ENCODE data around the gene TRERF1.

The TRERF1 gene

DNA sequence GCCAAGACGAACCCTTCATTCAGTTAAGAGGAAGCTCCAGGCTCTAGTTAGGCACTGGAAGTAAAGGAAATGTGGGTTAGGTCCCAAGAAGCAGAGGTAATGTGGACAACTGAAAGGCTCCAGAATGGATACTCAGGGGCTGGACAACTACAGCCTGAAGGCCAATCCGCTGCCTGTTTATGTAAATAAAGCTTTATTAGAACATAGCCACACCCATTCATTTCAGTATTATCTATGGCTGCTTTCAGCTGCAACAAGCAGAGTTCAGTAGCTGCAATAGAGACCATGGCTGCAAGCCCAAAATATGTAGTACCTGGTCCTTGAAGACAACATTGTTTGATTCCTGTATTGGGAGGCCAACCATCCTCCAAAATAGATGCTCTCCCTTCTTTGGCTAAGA is 133.2 kb downstream of the TRERF1 start:
- TF ChIP-seq, protein P1, sequence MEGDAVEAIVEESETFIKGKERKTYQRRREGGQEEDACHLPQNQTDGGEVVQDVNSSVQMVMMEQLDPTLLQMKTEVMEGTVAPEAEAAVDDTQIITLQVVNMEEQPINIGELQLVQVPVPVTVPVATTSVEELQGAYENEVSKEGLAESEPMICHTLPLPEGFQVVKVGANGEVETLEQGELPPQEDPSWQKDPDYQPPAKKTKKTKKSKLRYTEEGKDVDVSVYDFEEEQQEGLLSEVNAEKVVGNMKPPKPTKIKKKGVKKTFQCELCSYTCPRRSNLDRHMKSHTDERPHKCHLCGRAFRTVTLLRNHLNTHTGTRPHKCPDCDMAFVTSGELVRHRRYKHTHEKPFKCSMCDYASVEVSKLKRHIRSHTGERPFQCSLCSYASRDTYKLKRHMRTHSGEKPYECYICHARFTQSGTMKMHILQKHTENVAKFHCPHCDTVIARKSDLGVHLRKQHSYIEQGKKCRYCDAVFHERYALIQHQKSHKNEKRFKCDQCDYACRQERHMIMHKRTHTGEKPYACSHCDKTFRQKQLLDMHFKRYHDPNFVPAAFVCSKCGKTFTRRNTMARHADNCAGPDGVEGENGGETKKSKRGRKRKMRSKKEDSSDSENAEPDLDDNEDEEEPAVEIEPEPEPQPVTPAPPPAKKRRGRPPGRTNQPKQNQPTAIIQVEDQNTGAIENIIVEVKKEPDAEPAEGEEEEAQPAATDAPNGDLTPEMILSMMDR (conservative IDR thresholded peaks at IDR 0.05) = no peak
- H3K27ac ChIP-seq = no peak overlapping the region

DNA sequence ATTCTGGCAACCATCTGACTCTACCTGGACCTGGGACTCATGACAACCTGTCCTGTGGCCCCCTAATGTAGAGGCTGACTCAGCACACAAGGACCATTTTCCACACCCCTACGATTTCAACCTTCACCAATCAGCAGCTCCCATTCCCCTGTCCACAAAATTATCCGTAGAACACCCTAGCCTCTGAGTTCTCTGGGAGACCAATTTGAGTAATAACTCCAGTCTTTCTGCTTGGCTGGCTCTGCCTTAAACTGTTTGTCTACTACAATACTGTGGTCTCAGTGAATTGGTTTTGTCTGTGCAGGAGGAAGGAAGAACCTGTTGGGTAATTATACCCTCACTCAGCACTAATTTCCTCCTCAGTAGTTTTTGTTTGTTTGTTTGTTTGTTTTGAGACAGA is 134.7 kb downstream of the TRERF1 start:
- no peak overlapping the region for H3K27ac ChIP-seq
- TF ChIP-seq, protein P1 (conservative IDR thresholded peaks at IDR 0.05) = no peak

DNA sequence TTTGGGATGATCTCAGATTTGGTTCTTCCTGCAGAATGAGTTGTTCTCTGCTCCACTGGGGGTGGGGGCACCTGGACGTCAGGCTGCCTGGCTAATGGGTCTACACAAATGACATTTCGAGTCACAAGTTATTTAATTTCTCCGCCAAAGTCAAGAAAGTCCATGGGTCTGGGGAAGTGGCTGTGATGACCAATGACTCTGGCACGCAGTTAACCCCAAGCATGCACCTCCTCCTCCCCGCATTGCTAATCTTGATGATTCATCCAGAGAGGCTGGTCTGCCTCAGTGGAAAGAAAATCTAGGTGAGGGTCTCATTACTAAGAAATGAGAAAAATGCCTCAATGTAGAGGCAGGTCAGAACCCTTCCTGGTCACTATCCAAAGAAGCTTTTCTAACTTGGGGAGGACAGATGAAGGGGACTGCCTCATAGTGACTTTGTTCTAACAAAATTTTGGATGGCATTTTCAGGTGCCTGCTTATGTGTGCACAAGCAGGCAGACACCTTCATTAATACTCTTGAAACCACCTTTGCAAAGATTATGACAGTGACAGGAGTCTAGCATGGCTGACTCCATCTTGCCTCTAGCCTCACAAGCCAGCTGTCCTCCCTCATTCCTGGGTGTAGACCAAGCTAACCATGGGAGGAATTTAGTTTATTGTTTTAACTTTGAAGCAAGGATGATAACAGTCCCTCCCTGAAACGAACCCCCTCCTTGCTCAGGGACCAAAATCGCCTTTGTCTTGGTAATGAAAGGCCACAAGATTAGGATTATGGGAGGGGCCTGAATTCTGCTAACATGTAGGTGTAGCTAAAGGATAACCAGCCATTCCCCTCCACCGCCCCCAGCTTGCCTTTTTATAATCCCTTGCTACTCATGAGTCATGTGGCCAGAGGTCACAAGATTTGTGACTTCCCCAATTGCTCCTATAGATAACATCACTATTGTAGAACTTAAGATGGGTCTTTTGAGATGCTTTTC is 135.4 kb downstream of the TRERF1 start:
- TF ChIP-seq, protein P1 (conservative IDR thresholded peaks at IDR 0.05) = no peak
- no peak overlapping the region for H3K27ac ChIP-seq

DNA sequence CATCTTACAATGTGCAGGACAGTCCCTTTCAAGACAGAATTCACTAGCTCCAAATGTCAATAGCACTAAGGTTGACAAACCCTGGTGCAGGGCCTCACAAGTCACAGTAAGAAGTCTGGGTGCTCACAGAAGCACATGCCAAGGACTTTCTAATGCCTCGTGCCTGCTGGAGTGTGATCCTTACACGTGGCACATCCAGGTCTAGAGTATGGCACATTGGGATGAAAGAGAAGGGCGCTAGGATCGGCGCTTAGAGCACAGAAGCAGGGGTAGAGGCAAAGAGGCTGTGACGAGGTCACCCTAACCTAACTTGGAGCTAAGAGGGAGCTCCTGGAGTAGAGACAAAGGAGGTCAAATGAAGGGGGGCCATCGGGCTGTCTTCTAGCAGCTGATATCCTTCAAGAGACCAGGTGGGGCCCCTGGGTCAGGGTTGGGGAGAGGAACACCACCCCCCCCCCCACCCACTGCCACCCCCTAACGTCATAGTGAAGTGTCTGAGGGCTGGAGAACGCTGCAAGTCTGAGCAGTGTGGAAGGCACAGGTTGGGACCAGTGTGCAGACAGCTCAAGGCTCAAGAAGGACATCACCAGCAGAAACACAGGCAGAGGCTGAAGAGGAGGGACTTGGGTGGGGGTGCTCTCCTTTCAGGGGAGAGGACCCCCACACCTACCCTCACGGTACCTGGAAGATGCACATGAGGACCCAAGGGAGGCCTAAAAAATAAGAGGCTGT is 136.3 kb downstream of the TRERF1 start:
- TF ChIP-seq, protein P1 (conservative IDR thresholded peaks at IDR 0.05) = no peak
- no peak overlapping the region for H3K27ac ChIP-seq

DNA sequence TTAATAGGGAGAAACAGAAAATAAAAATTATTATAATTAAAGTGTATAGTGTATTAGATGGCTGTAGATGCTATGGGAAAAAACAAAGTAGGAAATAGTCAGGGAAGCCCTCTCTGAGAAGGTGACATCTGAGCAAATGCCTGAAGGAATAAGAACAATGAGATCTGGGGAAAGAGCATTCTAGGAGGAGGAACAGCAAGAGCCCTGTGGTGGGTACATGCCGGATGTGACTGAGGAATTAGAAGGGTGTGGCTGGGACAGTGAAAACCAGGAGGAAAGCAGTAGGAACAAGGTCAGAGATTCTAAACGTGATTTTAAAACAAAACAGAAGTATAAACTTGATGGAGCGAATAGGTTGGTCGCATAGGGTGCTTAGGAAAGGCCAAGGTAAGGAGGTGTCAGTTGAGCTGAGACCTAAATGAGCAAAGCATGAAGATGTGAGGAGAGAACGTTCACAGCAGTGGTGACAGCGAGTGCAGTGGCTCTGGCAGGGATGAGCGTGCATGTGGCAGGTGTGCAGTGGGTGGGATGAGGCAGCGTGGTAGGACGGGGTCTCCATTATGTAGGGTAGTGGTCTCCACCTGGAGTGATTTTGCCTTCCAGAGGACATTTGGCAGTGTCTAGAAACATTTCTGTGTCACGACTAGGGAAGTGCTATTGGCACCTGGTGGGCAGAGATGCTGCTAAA is 137.0 kb downstream of the TRERF1 start:
- TF ChIP-seq, protein P1 (conservative IDR thresholded peaks at IDR 0.05) = no peak
- H3K27ac ChIP-seq = no peak overlapping the region

DNA sequence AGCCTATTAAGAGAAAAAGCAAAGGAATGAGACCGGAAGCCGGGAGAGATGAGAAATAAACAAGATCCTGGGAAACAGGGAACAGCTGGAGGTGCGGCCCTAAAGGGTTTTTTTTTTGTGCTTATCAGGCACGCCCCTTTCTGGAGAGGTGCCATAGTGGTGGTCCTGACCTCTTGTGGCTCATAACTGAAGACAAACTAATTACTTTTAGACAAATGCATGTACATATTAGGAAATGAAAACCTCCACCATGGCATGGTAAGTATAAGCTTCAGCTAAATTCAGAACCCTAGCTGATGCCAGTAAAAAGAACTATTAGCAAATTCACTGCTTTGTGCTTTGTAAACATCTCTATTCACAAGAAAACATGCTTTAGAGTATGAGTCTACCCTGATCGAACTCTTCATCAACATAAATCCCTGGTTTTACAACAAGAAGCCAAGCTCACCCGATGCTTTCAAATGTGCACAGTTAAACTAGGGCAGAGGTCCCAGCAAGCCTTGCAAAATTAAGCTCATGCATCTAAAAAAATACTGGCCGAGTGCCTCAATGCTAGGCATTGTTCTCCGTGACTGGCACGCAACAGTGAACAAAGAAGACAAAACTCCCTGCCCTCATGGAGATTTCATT is 137.7 kb downstream of the TRERF1 start:
- H3K27ac ChIP-seq = no peak overlapping the region
- TF ChIP-seq, protein P1 (conservative IDR thresholded peaks at IDR 0.05) = no peak
